Panc1 (cell line): ENCODE data around the gene SAP30BP.

Source experiments
- POLR2AphosphoS5 ChIP-seq: IDR thresholded peaks from 2 replicates; pipeline ENCODE4 v1.6.1; 2012; ENCODE audit warnings: mild to moderate bottlenecking, low read depth, low read length, moderate library complexity
- SIN3A ChIP-seq: IDR thresholded peaks from 2 replicates; pipeline ENCODE4 v1.6.1; 2012; ENCODE audit warnings: low read depth, mild to moderate bottlenecking, low read length, moderate library complexity, borderline replicate concordance; ENCODE audit not compliant: insufficient read depth
- TCF7L2 ChIP-seq: IDR thresholded peaks from 2 replicates; pipeline ENCODE4 v1.6.1; 2011; ENCODE audit warnings: mild to moderate bottlenecking, low read depth, low read length, inconsistent platforms
- TF ChIP-seq, protein P1 (sequence below): fragments of 450-650 bp; IDR thresholded peaks from 2 replicates; pipeline ENCODE4 v1.5.1; 2017; ENCODE audit warnings: mild to moderate bottlenecking
- TF ChIP-seq, protein P2 (sequence below), 2 experiments: IDR thresholded peaks; 2 replicates each; pipeline ENCODE4 v1.6.1; 2011 to 2012; ENCODE audit warnings: low read depth in 2 of 2, control low read depth in 1 of 2, low read length in 1 of 2, mild to moderate bottlenecking in 1 of 2, moderate library complexity in 1 of 2; ENCODE audit not compliant: insufficient read depth in 1 of 2

DNA sequence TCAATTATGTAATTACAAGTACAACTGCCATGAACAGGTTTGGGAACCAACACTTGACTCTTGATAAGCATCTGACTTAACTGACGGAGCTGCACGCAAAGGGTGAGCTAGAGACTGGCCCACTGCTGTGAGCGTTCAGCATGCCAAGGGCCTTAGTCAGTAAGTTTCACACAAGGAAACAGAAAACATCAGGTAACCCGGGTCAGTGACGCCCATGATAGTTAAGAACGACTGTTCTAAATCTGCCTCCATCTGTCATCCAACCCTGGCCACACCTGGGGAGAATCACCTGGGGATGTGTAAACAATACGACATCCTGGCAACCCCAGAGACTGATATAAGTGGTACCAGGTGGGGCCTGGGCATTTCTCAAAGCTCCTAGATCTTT lies 21.6 kb upstream of the SAP30BP start:
- TF ChIP-seq POLR2AphosphoS5: no peak
- TF ChIP-seq, protein P1, sequence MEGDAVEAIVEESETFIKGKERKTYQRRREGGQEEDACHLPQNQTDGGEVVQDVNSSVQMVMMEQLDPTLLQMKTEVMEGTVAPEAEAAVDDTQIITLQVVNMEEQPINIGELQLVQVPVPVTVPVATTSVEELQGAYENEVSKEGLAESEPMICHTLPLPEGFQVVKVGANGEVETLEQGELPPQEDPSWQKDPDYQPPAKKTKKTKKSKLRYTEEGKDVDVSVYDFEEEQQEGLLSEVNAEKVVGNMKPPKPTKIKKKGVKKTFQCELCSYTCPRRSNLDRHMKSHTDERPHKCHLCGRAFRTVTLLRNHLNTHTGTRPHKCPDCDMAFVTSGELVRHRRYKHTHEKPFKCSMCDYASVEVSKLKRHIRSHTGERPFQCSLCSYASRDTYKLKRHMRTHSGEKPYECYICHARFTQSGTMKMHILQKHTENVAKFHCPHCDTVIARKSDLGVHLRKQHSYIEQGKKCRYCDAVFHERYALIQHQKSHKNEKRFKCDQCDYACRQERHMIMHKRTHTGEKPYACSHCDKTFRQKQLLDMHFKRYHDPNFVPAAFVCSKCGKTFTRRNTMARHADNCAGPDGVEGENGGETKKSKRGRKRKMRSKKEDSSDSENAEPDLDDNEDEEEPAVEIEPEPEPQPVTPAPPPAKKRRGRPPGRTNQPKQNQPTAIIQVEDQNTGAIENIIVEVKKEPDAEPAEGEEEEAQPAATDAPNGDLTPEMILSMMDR: no peak
- TF ChIP-seq, protein P2, sequence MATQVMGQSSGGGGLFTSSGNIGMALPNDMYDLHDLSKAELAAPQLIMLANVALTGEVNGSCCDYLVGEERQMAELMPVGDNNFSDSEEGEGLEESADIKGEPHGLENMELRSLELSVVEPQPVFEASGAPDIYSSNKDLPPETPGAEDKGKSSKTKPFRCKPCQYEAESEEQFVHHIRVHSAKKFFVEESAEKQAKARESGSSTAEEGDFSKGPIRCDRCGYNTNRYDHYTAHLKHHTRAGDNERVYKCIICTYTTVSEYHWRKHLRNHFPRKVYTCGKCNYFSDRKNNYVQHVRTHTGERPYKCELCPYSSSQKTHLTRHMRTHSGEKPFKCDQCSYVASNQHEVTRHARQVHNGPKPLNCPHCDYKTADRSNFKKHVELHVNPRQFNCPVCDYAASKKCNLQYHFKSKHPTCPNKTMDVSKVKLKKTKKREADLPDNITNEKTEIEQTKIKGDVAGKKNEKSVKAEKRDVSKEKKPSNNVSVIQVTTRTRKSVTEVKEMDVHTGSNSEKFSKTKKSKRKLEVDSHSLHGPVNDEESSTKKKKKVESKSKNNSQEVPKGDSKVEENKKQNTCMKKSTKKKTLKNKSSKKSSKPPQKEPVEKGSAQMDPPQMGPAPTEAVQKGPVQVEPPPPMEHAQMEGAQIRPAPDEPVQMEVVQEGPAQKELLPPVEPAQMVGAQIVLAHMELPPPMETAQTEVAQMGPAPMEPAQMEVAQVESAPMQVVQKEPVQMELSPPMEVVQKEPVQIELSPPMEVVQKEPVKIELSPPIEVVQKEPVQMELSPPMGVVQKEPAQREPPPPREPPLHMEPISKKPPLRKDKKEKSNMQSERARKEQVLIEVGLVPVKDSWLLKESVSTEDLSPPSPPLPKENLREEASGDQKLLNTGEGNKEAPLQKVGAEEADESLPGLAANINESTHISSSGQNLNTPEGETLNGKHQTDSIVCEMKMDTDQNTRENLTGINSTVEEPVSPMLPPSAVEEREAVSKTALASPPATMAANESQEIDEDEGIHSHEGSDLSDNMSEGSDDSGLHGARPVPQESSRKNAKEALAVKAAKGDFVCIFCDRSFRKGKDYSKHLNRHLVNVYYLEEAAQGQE (IDR thresholded peaks at IDR 0.05; ENCODE audit: insufficient read depth in 1 of 2, low read depth in 2 of 2, low read length in 1 of 2): no peak
- no peak for TF ChIP-seq TCF7L2
- TF ChIP-seq SIN3A: no peak
